Measurements from ENCODE around the gene UNKL.

GRCh38 chr16:1437606-1438005 lies 23.1 kb upstream of the UNKL start:
- TF ChIP-seq, protein P1, sequence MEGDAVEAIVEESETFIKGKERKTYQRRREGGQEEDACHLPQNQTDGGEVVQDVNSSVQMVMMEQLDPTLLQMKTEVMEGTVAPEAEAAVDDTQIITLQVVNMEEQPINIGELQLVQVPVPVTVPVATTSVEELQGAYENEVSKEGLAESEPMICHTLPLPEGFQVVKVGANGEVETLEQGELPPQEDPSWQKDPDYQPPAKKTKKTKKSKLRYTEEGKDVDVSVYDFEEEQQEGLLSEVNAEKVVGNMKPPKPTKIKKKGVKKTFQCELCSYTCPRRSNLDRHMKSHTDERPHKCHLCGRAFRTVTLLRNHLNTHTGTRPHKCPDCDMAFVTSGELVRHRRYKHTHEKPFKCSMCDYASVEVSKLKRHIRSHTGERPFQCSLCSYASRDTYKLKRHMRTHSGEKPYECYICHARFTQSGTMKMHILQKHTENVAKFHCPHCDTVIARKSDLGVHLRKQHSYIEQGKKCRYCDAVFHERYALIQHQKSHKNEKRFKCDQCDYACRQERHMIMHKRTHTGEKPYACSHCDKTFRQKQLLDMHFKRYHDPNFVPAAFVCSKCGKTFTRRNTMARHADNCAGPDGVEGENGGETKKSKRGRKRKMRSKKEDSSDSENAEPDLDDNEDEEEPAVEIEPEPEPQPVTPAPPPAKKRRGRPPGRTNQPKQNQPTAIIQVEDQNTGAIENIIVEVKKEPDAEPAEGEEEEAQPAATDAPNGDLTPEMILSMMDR (IDR thresholded peaks at IDR 0.05), result no peak
- no peak for TF ChIP-seq POLR2A (IDR thresholded peaks at IDR 0.05)
- TF ChIP-seq POLR2AphosphoS5 (IDR thresholded peaks at IDR 0.05), result no peak
